Panc1 (cell line): ENCODE results near the gene AP5B1. TPM values are rescaled to one million over a fixed set of nuclear protein-coding genes. Genes with fewer than 3 reads are reported as not detected.

Source experiments
- ATAC-seq: fragments of 200-7000 bp; cut with Tn5 transposase; 2 replicates; pipeline ENCODE4 v1.9.1; 2020; ENCODE audit warnings: mild to moderate bottlenecking, moderate library complexity
- BruUV-seq: library from RNA; stranded (reverse); fragments of 400-500 nt; replicated peaks from 2 replicates; lab custom pipeline; 2021; lab: Mats Ljungman, UMichigan
- CTCF ChIA-PET: fragments of 300-600 bp; sonication (Branson Sonifier 250); formaldehyde crosslinking; loops from one replicate; lab custom pipeline; 2022; ENCODE audit warnings: antibody characterized with exemption; lab: Charles Lee
- POLR2A ChIA-PET: fragments of 300-600 bp; sonication (Branson Sonifier 250); formaldehyde crosslinking; loops from one replicate; lab custom pipeline; 2022; ENCODE audit warnings: antibody characterized with exemption; lab: Charles Lee
- DNase-seq: peaks from one replicate; pipeline ENCODE4 v3.0.0-alpha.2; 2010; ENCODE audit warnings: low read depth, low spot score
- H3K27ac ChIP-seq: 2 replicates; pipeline ENCODE4 v1.5.1; 2011; ENCODE audit warnings: mild to moderate bottlenecking, low read length, inconsistent platforms
- H3K27me3 ChIP-seq: fragments of 200-500 bp; sonication (Bioruptor generic); 2 replicates; pipeline ENCODE4 v1.6.0; 2014; ENCODE audit warnings: low read length, inconsistent platforms; ENCODE audit not compliant: control insufficient read depth, insufficient read depth
- H3K36me3 ChIP-seq: fragments of 200-500 bp; sonication (Bioruptor generic); 2 replicates; pipeline ENCODE4 v1.5.1; 2014; ENCODE audit warnings: inconsistent platforms, mild to moderate bottlenecking, low read length, moderate library complexity; ENCODE audit not compliant: control insufficient read depth, insufficient read depth
- H3K4me1 ChIP-seq: 2 replicates; pipeline ENCODE4 v1.5.1; 2011; ENCODE audit warnings: inconsistent platforms, mild to moderate bottlenecking, low read length, moderate library complexity; ENCODE audit not compliant: control insufficient read depth, insufficient read depth
- H3K4me3 ChIP-seq, 2 experiments: 2 replicates each; pipeline ENCODE4 v1.5.1; 2011 to 2012; ENCODE audit warnings: low read depth in 2 of 2, low read length in 2 of 2, mild to moderate bottlenecking in 2 of 2, inconsistent platforms in 1 of 2, moderate library complexity in 1 of 2
- H3K9me3 ChIP-seq: fragments of 200-500 bp; sonication (Bioruptor generic); 2 replicates; pipeline ENCODE4 v1.5.1; 2014; ENCODE audit warnings: low read depth, mild to moderate bottlenecking, inconsistent platforms, low read length, moderate library complexity; ENCODE audit not compliant: control insufficient read depth, insufficient read depth
- POLR2AphosphoS5 ChIP-seq: IDR thresholded peaks from 2 replicates; pipeline ENCODE4 v1.6.1; 2012; ENCODE audit warnings: mild to moderate bottlenecking, low read depth, low read length, moderate library complexity
- SIN3A ChIP-seq: IDR thresholded peaks from 2 replicates; pipeline ENCODE4 v1.6.1; 2012; ENCODE audit warnings: low read depth, mild to moderate bottlenecking, low read length, moderate library complexity, borderline replicate concordance; ENCODE audit not compliant: insufficient read depth
- TCF7L2 ChIP-seq: IDR thresholded peaks from 2 replicates; pipeline ENCODE4 v1.6.1; 2011; ENCODE audit warnings: mild to moderate bottlenecking, low read depth, low read length, inconsistent platforms
- in situ Hi-C: cut with HindIII; loops from 2 replicates; pipeline ENCODE4 v1.10.0; 2016; ENCODE audit warnings: low sequenced_read_pairs, low pct_unique_long_range_greater_than_20kb
- intact Hi-C: fragments of 100-400 bp; cut with micrococcal nuclease; formaldehyde crosslinking; loops from one replicate; pipeline ENCODE4 v1.10.0; 2022; ENCODE audit not compliant: unreplicated experiment
- total RNA-seq: library from RNA; stranded (reverse); gene quantifications from one replicate; pipeline ENCODE4 v1.2.1, GENCODE V29; 2021; ENCODE audit not compliant: unreplicated experiment
- TF ChIP-seq, protein P1 (sequence below): fragments of 450-650 bp; IDR thresholded peaks from 2 replicates; pipeline ENCODE4 v1.5.1; 2017; ENCODE audit warnings: mild to moderate bottlenecking
- TF ChIP-seq, protein P2 (sequence below), 2 experiments: IDR thresholded peaks; 2 replicates each; pipeline ENCODE4 v1.6.1; 2011 to 2012; ENCODE audit warnings: low read depth in 2 of 2, control low read depth in 1 of 2, low read length in 1 of 2, mild to moderate bottlenecking in 1 of 2, moderate library complexity in 1 of 2; ENCODE audit not compliant: insufficient read depth in 1 of 2

The AP5B1 gene
- total RNA-seq, 1 experiment from 2014 or later: 35.0 TPM

DNA sequence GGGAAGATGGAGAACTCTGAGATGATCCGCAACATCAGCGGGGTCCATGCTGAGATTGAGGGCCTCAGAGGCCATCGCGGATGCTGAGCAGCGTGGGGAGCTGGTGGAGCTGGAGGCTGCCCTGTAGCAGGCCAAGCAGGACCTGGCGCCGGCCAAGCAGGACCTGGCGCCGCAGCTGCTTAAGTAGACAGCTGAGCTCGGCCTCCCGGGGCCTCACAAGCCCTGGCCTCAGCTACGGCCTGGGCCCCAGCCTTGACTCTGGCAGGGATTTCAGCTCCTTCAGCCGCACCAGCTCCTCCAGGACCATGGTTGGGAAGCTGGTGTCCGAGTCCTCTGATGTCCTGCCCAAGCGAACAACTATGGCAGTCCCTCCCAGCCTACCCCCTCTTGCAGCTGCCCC is 52.9 kb downstream of the AP5B1 start:
- peak; percentile 36; the same call in 1 of the 2 replicates for ATAC-seq

DNA sequence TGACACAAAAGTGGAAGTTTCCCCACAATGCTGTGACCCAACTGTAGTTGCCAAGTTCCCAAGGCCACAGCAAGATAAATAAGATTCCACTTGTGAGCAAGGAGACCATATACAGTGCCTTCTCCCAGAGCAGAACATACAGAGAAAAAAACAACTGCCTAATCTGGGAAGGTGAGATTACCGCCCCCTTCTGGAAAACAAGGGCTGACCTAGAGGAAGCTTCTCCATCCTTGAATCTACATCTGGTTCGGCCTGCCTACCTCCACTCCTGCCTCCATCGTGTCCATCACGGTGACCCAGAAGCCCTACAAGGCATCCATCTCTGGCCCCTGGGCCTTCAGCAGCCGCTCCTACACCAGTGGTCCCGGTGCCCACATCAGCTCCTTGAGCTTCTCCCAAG is 54.1 kb downstream of the AP5B1 start:
- intact Hi-C loops: no loop called here
- POLR2A ChIA-PET: interaction anchor here (0.7 kb wide), 2 partner anchors 63 to 122 kb away, joined by 3 to 4 read pairs; no protein-coding TSS in a partner anchor
- H3K36me3 ChIP-seq: no peaks in the 10 kb centered on the region
- no TSS peak for BruUV-seq
- H3K4me3 ChIP-seq: no peak overlapping the region
- no peak overlapping the region for H3K27ac ChIP-seq
- in situ Hi-C loops: no loop called here
- H3K27me3 ChIP-seq: no peaks in the 10 kb centered on the region
- TF ChIP-seq SIN3A (no peak), TCF7L2 (no peak), POLR2AphosphoS5 (no peak)
- TF ChIP-seq, protein P1, sequence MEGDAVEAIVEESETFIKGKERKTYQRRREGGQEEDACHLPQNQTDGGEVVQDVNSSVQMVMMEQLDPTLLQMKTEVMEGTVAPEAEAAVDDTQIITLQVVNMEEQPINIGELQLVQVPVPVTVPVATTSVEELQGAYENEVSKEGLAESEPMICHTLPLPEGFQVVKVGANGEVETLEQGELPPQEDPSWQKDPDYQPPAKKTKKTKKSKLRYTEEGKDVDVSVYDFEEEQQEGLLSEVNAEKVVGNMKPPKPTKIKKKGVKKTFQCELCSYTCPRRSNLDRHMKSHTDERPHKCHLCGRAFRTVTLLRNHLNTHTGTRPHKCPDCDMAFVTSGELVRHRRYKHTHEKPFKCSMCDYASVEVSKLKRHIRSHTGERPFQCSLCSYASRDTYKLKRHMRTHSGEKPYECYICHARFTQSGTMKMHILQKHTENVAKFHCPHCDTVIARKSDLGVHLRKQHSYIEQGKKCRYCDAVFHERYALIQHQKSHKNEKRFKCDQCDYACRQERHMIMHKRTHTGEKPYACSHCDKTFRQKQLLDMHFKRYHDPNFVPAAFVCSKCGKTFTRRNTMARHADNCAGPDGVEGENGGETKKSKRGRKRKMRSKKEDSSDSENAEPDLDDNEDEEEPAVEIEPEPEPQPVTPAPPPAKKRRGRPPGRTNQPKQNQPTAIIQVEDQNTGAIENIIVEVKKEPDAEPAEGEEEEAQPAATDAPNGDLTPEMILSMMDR: no peak; the same call in 1 of the 2 replicates
- TF ChIP-seq, protein P2, sequence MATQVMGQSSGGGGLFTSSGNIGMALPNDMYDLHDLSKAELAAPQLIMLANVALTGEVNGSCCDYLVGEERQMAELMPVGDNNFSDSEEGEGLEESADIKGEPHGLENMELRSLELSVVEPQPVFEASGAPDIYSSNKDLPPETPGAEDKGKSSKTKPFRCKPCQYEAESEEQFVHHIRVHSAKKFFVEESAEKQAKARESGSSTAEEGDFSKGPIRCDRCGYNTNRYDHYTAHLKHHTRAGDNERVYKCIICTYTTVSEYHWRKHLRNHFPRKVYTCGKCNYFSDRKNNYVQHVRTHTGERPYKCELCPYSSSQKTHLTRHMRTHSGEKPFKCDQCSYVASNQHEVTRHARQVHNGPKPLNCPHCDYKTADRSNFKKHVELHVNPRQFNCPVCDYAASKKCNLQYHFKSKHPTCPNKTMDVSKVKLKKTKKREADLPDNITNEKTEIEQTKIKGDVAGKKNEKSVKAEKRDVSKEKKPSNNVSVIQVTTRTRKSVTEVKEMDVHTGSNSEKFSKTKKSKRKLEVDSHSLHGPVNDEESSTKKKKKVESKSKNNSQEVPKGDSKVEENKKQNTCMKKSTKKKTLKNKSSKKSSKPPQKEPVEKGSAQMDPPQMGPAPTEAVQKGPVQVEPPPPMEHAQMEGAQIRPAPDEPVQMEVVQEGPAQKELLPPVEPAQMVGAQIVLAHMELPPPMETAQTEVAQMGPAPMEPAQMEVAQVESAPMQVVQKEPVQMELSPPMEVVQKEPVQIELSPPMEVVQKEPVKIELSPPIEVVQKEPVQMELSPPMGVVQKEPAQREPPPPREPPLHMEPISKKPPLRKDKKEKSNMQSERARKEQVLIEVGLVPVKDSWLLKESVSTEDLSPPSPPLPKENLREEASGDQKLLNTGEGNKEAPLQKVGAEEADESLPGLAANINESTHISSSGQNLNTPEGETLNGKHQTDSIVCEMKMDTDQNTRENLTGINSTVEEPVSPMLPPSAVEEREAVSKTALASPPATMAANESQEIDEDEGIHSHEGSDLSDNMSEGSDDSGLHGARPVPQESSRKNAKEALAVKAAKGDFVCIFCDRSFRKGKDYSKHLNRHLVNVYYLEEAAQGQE (IDR thresholded peaks at IDR 0.05; ENCODE audit: insufficient read depth in 1 of 2, low read depth in 2 of 2, low read length in 1 of 2): no peak
- DNase-seq (no peak), ATAC-seq (no peak)
- CTCF ChIA-PET: interaction anchor here (0.6 kb wide), 2 partner anchors 62 to 63 kb away, joined by 5 to 8 read pairs; no protein-coding TSS in a partner anchor
- no peaks in the 10 kb centered on the region for H3K4me1 ChIP-seq
- H3K9me3 ChIP-seq: no peaks in the 10 kb centered on the region; the same call in 1 of the 2 replicates

More for the DNA sequence above, 52.9 kb downstream of the AP5B1 start:
- Histone ChIP-seq H3K4me3 (no peak overlapping the region), H3K4me1 (no peaks in the 10 kb centered on the region), H3K9me3 (no peaks in the 10 kb centered on the region; the same call in 1 of the 2 replicates), H3K27me3 (no peaks in the 10 kb centered on the region), H3K36me3 (no peaks in the 10 kb centered on the region), H3K27ac (no peak overlapping the region)
- intact Hi-C loops: no loop called here
- in situ Hi-C loops: no loop called here
- POLR2A ChIA-PET: interaction anchor here (0.6 kb wide), 1 partner anchor 214 kb away, joined by 5 read pairs; no protein-coding TSS in a partner anchor
- DNase-seq: no peak
- CTCF ChIA-PET: no interaction called here
- no TSS peak for BruUV-seq
- TF ChIP-seq SIN3A (no peak), TCF7L2 (no peak), POLR2AphosphoS5 (no peak)
- TF ChIP-seq, protein P1: no peak
- TF ChIP-seq, protein P2 (IDR thresholded peaks at IDR 0.05; ENCODE audit: insufficient read depth in 1 of 2, low read depth in 2 of 2, low read length in 1 of 2): no peak
